Panc1 (cell line): ENCODE data around the gene EMX1. TPM values are rescaled to one million over a fixed set of nuclear protein-coding genes. Genes with fewer than 3 reads are reported as not detected.

ENCODE experiments used
- ATAC-seq: fragments of 200-7000 bp; cut with Tn5 transposase; 2 replicates; pipeline ENCODE4 v1.9.1; 2020; ENCODE audit warnings: mild to moderate bottlenecking, moderate library complexity
- BruUV-seq: library from RNA; stranded (reverse); fragments of 400-500 nt; replicated peaks from 2 replicates; lab custom pipeline; 2021; lab: Mats Ljungman, UMichigan
- CTCF ChIA-PET: fragments of 300-600 bp; sonication (Branson Sonifier 250); formaldehyde crosslinking; loops from one replicate; lab custom pipeline; 2022; ENCODE audit warnings: antibody characterized with exemption; lab: Charles Lee
- POLR2A ChIA-PET: fragments of 300-600 bp; sonication (Branson Sonifier 250); formaldehyde crosslinking; loops from one replicate; lab custom pipeline; 2022; ENCODE audit warnings: antibody characterized with exemption; lab: Charles Lee
- DNase-seq: peaks from one replicate; pipeline ENCODE4 v3.0.0-alpha.2; 2010; ENCODE audit warnings: low read depth, low spot score
- H3K27ac ChIP-seq: 2 replicates; pipeline ENCODE4 v1.5.1; 2011; ENCODE audit warnings: mild to moderate bottlenecking, low read length, inconsistent platforms
- H3K27me3 ChIP-seq: fragments of 200-500 bp; sonication (Bioruptor generic); 2 replicates; pipeline ENCODE4 v1.6.0; 2014; ENCODE audit warnings: low read length, inconsistent platforms; ENCODE audit not compliant: control insufficient read depth, insufficient read depth
- H3K36me3 ChIP-seq: fragments of 200-500 bp; sonication (Bioruptor generic); 2 replicates; pipeline ENCODE4 v1.5.1; 2014; ENCODE audit warnings: inconsistent platforms, mild to moderate bottlenecking, low read length, moderate library complexity; ENCODE audit not compliant: control insufficient read depth, insufficient read depth
- H3K4me1 ChIP-seq: 2 replicates; pipeline ENCODE4 v1.5.1; 2011; ENCODE audit warnings: inconsistent platforms, mild to moderate bottlenecking, low read length, moderate library complexity; ENCODE audit not compliant: control insufficient read depth, insufficient read depth
- H3K4me3 ChIP-seq, 2 experiments: 2 replicates each; pipeline ENCODE4 v1.5.1; 2011 to 2012; ENCODE audit warnings: low read depth in 2 of 2, low read length in 2 of 2, mild to moderate bottlenecking in 2 of 2, inconsistent platforms in 1 of 2, moderate library complexity in 1 of 2
- H3K9me3 ChIP-seq: fragments of 200-500 bp; sonication (Bioruptor generic); 2 replicates; pipeline ENCODE4 v1.5.1; 2014; ENCODE audit warnings: low read depth, mild to moderate bottlenecking, inconsistent platforms, low read length, moderate library complexity; ENCODE audit not compliant: control insufficient read depth, insufficient read depth
- CTCF ChIP-seq: fragments of 450-650 bp; IDR thresholded peaks from 2 replicates; pipeline ENCODE4 v1.5.1; 2017; ENCODE audit warnings: mild to moderate bottlenecking
- POLR2AphosphoS5 ChIP-seq: IDR thresholded peaks from 2 replicates; pipeline ENCODE4 v1.6.1; 2012; ENCODE audit warnings: mild to moderate bottlenecking, low read depth, low read length, moderate library complexity
- REST ChIP-seq, 2 experiments: IDR thresholded peaks; 2 replicates each; pipeline ENCODE4 v1.6.1; 2011 to 2012; ENCODE audit warnings: low read depth in 2 of 2, control low read depth in 1 of 2, low read length in 1 of 2, mild to moderate bottlenecking in 1 of 2, moderate library complexity in 1 of 2; ENCODE audit not compliant: insufficient read depth in 1 of 2
- SIN3A ChIP-seq: IDR thresholded peaks from 2 replicates; pipeline ENCODE4 v1.6.1; 2012; ENCODE audit warnings: low read depth, mild to moderate bottlenecking, low read length, moderate library complexity, borderline replicate concordance; ENCODE audit not compliant: insufficient read depth
- TCF7L2 ChIP-seq: IDR thresholded peaks from 2 replicates; pipeline ENCODE4 v1.6.1; 2011; ENCODE audit warnings: mild to moderate bottlenecking, low read depth, low read length, inconsistent platforms
- in situ Hi-C: cut with HindIII; loops from 2 replicates; pipeline ENCODE4 v1.10.0; 2016; ENCODE audit warnings: low sequenced_read_pairs, low pct_unique_long_range_greater_than_20kb
- intact Hi-C: fragments of 100-400 bp; cut with micrococcal nuclease; formaldehyde crosslinking; loops from one replicate; pipeline ENCODE4 v1.10.0; 2022; ENCODE audit not compliant: unreplicated experiment
- total RNA-seq: library from RNA; stranded (reverse); gene quantifications from one replicate; pipeline ENCODE4 v1.2.1, GENCODE V29; 2021; ENCODE audit not compliant: unreplicated experiment

Gene EMX1
- total RNA-seq, 1 experiment from 2014 or later, result 0.36 TPM

- POLR2A ChIA-PET, result no interaction called here
- TF ChIP-seq POLR2AphosphoS5 (no peak), REST (IDR thresholded peaks at IDR 0.05; ENCODE audit: insufficient read depth in 1 of 2, low read depth in 2 of 2, low read length in 1 of 2) (no peak), TCF7L2 (no peak)
- Histone ChIP-seq H3K36me3 (no peaks in the 10 kb centered on the region), H3K27ac (no peak overlapping the region), H3K27me3 (peaks cover 18% of the 10 kb centered on the region), H3K9me3 (no peaks in the 10 kb centered on the region), H3K4me3 (no peak overlapping the region), H3K4me1 (no peaks in the 10 kb centered on the region)
- DNase-seq (no peak), ATAC-seq (no peak)
- CTCF ChIA-PET, result no interaction called here
- BruUV-seq, result no TSS peak
- in situ Hi-C loops (no loop called here), intact Hi-C loops (no loop called here)
These were observed 14.1 kb downstream of the EMX1 start for GRCh38 chr2:72931280-72931910.

GRCh38 chr2:72932045-72932740, 14.9 kb downstream of the EMX1 start:
- BruUV-seq, result no TSS peak

More at GRCh38 chr2:72932045-72932740, 14.9 kb downstream of the EMX1 start:
- ChIA-PET CTCF (interaction anchor here (0.8 kb wide), 1 partner anchor 39 kb away, joined by 5 read pairs; no protein-coding TSS in a partner anchor), POLR2A (no interaction called here)
- H3K36me3 ChIP-seq, result no peaks in the 10 kb centered on the region
- ATAC-seq (no peak), DNase-seq (no peak)
- no peaks in the 10 kb centered on the region for H3K4me1 ChIP-seq
- intact Hi-C loops (no loop called here), in situ Hi-C loops (no loop called here)
- no peaks in the 10 kb centered on the region for H3K9me3 ChIP-seq
- no peak overlapping the region for H3K4me3 ChIP-seq
- H3K27ac ChIP-seq, result no peak overlapping the region
- TF ChIP-seq CTCF (no peak), POLR2AphosphoS5 (no peak), REST (IDR thresholded peaks at IDR 0.05; ENCODE audit: insufficient read depth in 1 of 2, low read depth in 2 of 2, low read length in 1 of 2) (no peak), SIN3A (no peak), TCF7L2 (no peak)
- peaks cover 11% of the 10 kb centered on the region for H3K27me3 ChIP-seq
